Ovary (tissue), 3 donors: ENCODE results near the gene AFG3L2.

ENCODE experiments used
- EP300 ChIP-seq: sonication (generic); formaldehyde crosslinking; IDR thresholded peaks from one replicate; pipeline ENCODE4 v1.6.1; 2017; ENCODE audit warnings: antibody characterized with exemption
- TF ChIP-seq, protein P1 (sequence below), 3 donors: fragments of 450-650 bp in 2 of 3; fragments of 200-600 bp in 1 of 3; IDR thresholded peaks; one replicate each; pipeline versions ENCODE4 v1.5.1 to v1.8.0; 2016 to 2022; ENCODE audit warnings: antibody characterized with exemption in 3 of 3, mild to moderate bottlenecking in 1 of 3
- donor health status: DM: no; HTN: no; CAD: no.

DNA sequence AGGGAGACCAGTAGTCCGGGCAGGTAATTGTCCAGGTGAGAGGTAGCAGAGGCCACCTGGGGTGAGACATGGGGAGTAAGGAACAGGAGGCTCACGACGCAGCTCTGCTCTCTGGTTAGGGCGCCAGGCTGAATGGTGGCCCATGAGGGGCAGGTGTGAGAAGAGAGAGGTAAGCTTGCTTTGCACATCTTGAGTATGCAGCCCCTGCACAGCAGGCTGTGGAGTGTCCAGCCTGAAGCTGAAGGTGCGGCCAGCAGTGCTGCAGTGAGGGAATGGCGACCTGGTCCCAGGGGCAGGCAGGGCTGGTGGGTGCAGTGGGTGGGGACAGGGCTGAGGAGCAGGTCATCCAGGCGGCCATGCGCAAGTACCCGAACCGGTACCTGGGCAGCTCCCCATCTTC lies 46.4 kb upstream of the AFG3L2 start:
- TF ChIP-seq, protein P1, sequence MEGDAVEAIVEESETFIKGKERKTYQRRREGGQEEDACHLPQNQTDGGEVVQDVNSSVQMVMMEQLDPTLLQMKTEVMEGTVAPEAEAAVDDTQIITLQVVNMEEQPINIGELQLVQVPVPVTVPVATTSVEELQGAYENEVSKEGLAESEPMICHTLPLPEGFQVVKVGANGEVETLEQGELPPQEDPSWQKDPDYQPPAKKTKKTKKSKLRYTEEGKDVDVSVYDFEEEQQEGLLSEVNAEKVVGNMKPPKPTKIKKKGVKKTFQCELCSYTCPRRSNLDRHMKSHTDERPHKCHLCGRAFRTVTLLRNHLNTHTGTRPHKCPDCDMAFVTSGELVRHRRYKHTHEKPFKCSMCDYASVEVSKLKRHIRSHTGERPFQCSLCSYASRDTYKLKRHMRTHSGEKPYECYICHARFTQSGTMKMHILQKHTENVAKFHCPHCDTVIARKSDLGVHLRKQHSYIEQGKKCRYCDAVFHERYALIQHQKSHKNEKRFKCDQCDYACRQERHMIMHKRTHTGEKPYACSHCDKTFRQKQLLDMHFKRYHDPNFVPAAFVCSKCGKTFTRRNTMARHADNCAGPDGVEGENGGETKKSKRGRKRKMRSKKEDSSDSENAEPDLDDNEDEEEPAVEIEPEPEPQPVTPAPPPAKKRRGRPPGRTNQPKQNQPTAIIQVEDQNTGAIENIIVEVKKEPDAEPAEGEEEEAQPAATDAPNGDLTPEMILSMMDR (IDR thresholded peaks at IDR 0.05): no peak
- no peak for TF ChIP-seq EP300
